Endothelial cell of umbilical vein (primary cell): ENCODE results near the gene ZNF319. TPM values are rescaled to one million over a fixed set of nuclear protein-coding genes. Genes with fewer than 3 reads are reported as not detected.

Experiments
- BruUV-seq: library from RNA; stranded (reverse); fragments of 400-500 nt; replicated peaks from 2 replicates; lab custom pipeline; 2021; lab: Mats Ljungman, UMichigan
- CTCF ChIA-PET: fragments of 300-600, 350-600 bp; sonication (Branson Sonifier 250); formaldehyde crosslinking; loops from one replicate; lab custom pipeline; 2021; ENCODE audit warnings: antibody characterized with exemption, inconsistent platforms; lab: Charles Lee
- POLR2A ChIA-PET: fragments of 300-600, 350-600 bp; sonication (Branson Sonifier 250); formaldehyde crosslinking; loops from one replicate; lab custom pipeline; 2021; ENCODE audit warnings: antibody characterized with exemption, inconsistent platforms; lab: Charles Lee
- DNase-seq: peaks from one replicate; pipeline ENCODE4 v3.0.0-alpha.2; 2011; ENCODE audit warnings: low read depth, low spot score
- FAIRE-seq: peaks from 2 replicates; lab custom pipeline; 2011; peaks lifted over from hg19 to GRCh38; lab: Jason Lieb, UNC
- H2AFZ ChIP-seq: 2 replicates; pipeline ENCODE4 v1.6.0; 2012; ENCODE audit warnings: low read depth, low read length, control low read depth, inconsistent platforms
- H3K27ac ChIP-seq: 2 replicates; pipeline ENCODE4 v1.5.1; 2011; ENCODE audit warnings: low read depth, mild to moderate bottlenecking, control low read depth, low read length, moderate library complexity; ENCODE audit not compliant: insufficient read depth
- H3K27me3 ChIP-seq, 2 experiments: 2 replicates each; pipeline versions ENCODE4 v1.6.0 to v1.6.1; 2011; ENCODE audit warnings: low read length in 2 of 2, mixed read lengths in 1 of 2; ENCODE audit not compliant: control insufficient read depth in 2 of 2, insufficient read depth in 2 of 2
- H3K36me3 ChIP-seq, 2 experiments: 2 replicates in 1 of 2; 3 replicates in 1 of 2; pipeline ENCODE4 v1.5.1; 2011; ENCODE audit warnings: low read length in 2 of 2, mild to moderate bottlenecking in 1 of 2, moderate library complexity in 1 of 2; ENCODE audit not compliant: control insufficient read depth in 2 of 2, insufficient read depth in 2 of 2; ENCODE audit errors: extremely low read depth in 1 of 2
- H3K4me1 ChIP-seq: 3 replicates; pipeline ENCODE4 v1.5.1; 2011; ENCODE audit warnings: mild to moderate bottlenecking, low read length; ENCODE audit not compliant: control insufficient read depth, insufficient read depth; ENCODE audit errors: extremely low read depth
- H3K4me2 ChIP-seq: 2 replicates; pipeline ENCODE4 v1.6.1; 2011; ENCODE audit warnings: low read length, control low read depth, mixed read lengths; ENCODE audit not compliant: insufficient read depth
- H3K4me3 ChIP-seq, 3 experiments: fragments of 200-600 bp in 1 of 3; sonication (generic), shearing (Covaris generic) in 1 of 3; replicated peaks in 1 of 3; 2 replicates each; pipeline ENCODE4 v1.5.1; 2011 to 2016; ENCODE audit warnings: control low read depth in 3 of 3, low read length in 3 of 3, mild to moderate bottlenecking in 2 of 3, inconsistent platforms in 1 of 3, low read depth in 1 of 3, moderate library complexity in 1 of 3; ENCODE audit not compliant: insufficient read depth in 1 of 3
- H3K79me2 ChIP-seq: 2 replicates; pipeline ENCODE4 v1.6.0; 2012; ENCODE audit warnings: low read length, inconsistent platforms; ENCODE audit not compliant: control insufficient read depth, insufficient read depth
- H3K9ac ChIP-seq: replicated peaks from 2 replicates; pipeline ENCODE3; 2011; ENCODE audit warnings: low read length, control low read depth; ENCODE audit not compliant: insufficient read depth; ENCODE audit errors: extremely low read depth
- H3K9me1 ChIP-seq: replicated peaks from 3 replicates; pipeline ENCODE4 v1.6.0; 2011; ENCODE audit warnings: mild to moderate bottlenecking, low read length; ENCODE audit not compliant: control insufficient read depth, insufficient read depth; ENCODE audit errors: extremely low read depth
- H3K9me3 ChIP-seq: replicated peaks from 2 replicates; pipeline ENCODE4 v1.5.1; 2012; ENCODE audit warnings: low read length, inconsistent platforms; ENCODE audit not compliant: control insufficient read depth, insufficient read depth
- H4K20me1 ChIP-seq: replicated peaks from 2 replicates; pipeline ENCODE3; 2011; ENCODE audit warnings: mild to moderate bottlenecking, low read length; ENCODE audit not compliant: control insufficient read depth, insufficient read depth; ENCODE audit errors: extremely low read depth
- CTCF ChIP-seq, 2 donors: IDR thresholded peaks; 1 replicate in 1 of 2; 2 replicates in 1 of 2; pipeline ENCODE4 v1.5.1; 2011; ENCODE audit warnings: low read length in 2 of 2, mild to moderate bottlenecking in 2 of 2, moderate library complexity in 2 of 2, control low read depth in 1 of 2, inconsistent platforms in 1 of 2, low read depth in 1 of 2; ENCODE audit not compliant: insufficient read depth in 1 of 2; ENCODE audit errors: extremely low read depth in 1 of 2
- EZH2 ChIP-seq: IDR thresholded peaks from 2 replicates; pipeline ENCODE4 v1.6.1; 2012; ENCODE audit warnings: borderline replicate concordance, low read depth, mild to moderate bottlenecking, moderate library complexity, low read length, inconsistent platforms; ENCODE audit not compliant: severe bottlenecking
- FOS ChIP-seq: IDR thresholded peaks from 2 replicates; pipeline ENCODE4 v1.6.1; 2011; ENCODE audit warnings: mild to moderate bottlenecking, low read length, moderate library complexity, borderline replicate concordance; ENCODE audit not compliant: insufficient read depth
- GATA2 ChIP-seq: IDR thresholded peaks from 2 replicates; pipeline ENCODE4 v1.7.0; 2011; ENCODE audit warnings: low read depth, mild to moderate bottlenecking, moderate library complexity, mixed read lengths, low read length; ENCODE audit not compliant: insufficient read length, insufficient read depth
- JUN ChIP-seq: IDR thresholded peaks from 2 replicates; pipeline ENCODE4 v1.6.1; 2011; ENCODE audit warnings: borderline replicate concordance, low read depth; ENCODE audit not compliant: insufficient read length, insufficient read depth
- MAX ChIP-seq: IDR thresholded peaks from 2 replicates; pipeline ENCODE4 v1.6.1; 2011; ENCODE audit not compliant: insufficient read depth, insufficient read length
- MYC ChIP-seq: IDR thresholded peaks from one replicate; pipeline ENCODE4 v1.6.1; 2011; ENCODE audit warnings: mild to moderate bottlenecking, low read depth, low read length
- POLR2A ChIP-seq: IDR thresholded peaks from 2 replicates; pipeline ENCODE4 v1.6.1; 2012; ENCODE audit warnings: low read depth, mild to moderate bottlenecking, control low read depth, low read length
- POLR2AphosphoS5 ChIP-seq: IDR thresholded peaks from 2 replicates; pipeline ENCODE4 v1.6.1; 2012; ENCODE audit warnings: low read depth, mild to moderate bottlenecking, control low read depth, low read length, moderate library complexity; ENCODE audit not compliant: insufficient read depth
- dilution Hi-C: fragments of 300-500 bp; cut with MboI; formaldehyde crosslinking; loops from one replicate; pipeline ENCODE4 v1.15.0; 2019; ENCODE audit warnings: low sequenced_read_pairs; ENCODE audit not compliant: extremely low pct_ligation_motif_present
- intact Hi-C: fragments of 100-400 bp; cut with micrococcal nuclease; formaldehyde crosslinking; loops from one replicate; pipeline ENCODE4 v1.10.0; 2022
- polyA plus RNA-seq, 4 experiments: library from polyadenylated mRNA; depleted of rRNA in 3 of 4; stranded (reverse) in 3 of 4; unstranded in 1 of 4; fragments of >200 nt; gene quantifications; 2 replicates each; pipeline versions ENCODE4 v1.2.1 to v1.2.3, GENCODE V29; 2011 to 2012; ENCODE audit warnings: missing spikeins in 1 of 4
- total RNA-seq: library from RNA; stranded (reverse); gene quantifications from 2 replicates; pipeline ENCODE4 v1.2.3, GENCODE V29; 2021

Gene ZNF319
- total and polyA plus RNA-seq, 2 donors (not counting 3 experiments of a cell fraction or from before 2014, with no cell fraction given) = 5.4 to 9.9 TPM

- FAIRE-seq = no peak
- TF ChIP-seq POLR2A (no peak), MAX (no peak), JUN (no peak)
- Histone ChIP-seq H2AFZ (no peak overlapping the region), H3K79me2 (no peaks in the 10 kb centered on the region), H4K20me1 (no peaks in the 10 kb centered on the region), H3K36me3 (no peaks in the 10 kb centered on the region), H3K4me1 (peaks cover 9% of the 10 kb centered on the region), H3K27me3 (no peaks in the 10 kb centered on the region), H3K27ac (no peak overlapping the region), H3K9ac (no peak overlapping the region), H3K9me1 (no peaks in the 10 kb centered on the region), H3K4me2 (no peak overlapping the region), H3K9me3 (no peaks in the 10 kb centered on the region), H3K4me3 (no peak overlapping the region)
- ChIA-PET POLR2A (no interaction called here), CTCF (no interaction called here)
- intact Hi-C loops = no loop called here
- no TSS peak for BruUV-seq
- dilution Hi-C loops = no loop called here
- no peak for DNase-seq
Observed at GRCh38 chr16:57982385-57982784, 18.1 kb downstream of the ZNF319 start.

DNA sequence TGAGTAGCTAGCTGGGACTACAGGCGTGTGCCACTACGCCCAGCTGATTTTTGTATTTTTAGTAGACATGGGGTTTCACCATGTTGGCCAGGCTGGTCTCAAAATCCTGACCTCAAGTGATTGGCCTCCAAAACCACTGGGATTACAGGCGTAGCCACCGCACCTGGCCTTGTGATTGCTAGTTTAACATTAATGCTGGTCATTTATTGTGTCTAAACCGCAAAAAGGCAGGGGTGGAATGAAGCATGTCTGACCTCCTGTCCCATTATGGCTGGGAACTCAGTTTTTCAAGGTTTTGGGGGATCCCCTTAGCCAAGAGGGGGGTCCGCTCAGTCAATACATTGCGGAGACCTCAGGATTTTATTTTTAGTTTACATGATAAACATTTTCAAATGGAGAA lies 18.8 kb downstream of the ZNF319 start:
- H3K4me1 ChIP-seq = peaks cover 9% of the 10 kb centered on the region
- FAIRE-seq (no peak), DNase-seq (no peak)
- no TSS peak for BruUV-seq
- no peaks in the 10 kb centered on the region for H3K9me3 ChIP-seq
- H3K27ac ChIP-seq = no peak overlapping the region
- dilution Hi-C loops = no loop called here
- no peak overlapping the region for H3K4me3 ChIP-seq
- intact Hi-C loops = no loop called here
- no peak overlapping the region for H3K9ac ChIP-seq
- H2AFZ ChIP-seq = no peak overlapping the region
- ChIA-PET CTCF (interaction anchor here (1.0 to 1.3 kb wide), 2 partner anchors 9 to 18 kb away, joined by 3 to 5 read pairs; no protein-coding TSS in a partner anchor), POLR2A (no interaction called here)
- no peaks in the 10 kb centered on the region for H4K20me1 ChIP-seq
- H3K9me1 ChIP-seq = no peaks in the 10 kb centered on the region
- H3K79me2 ChIP-seq = no peaks in the 10 kb centered on the region
- TF ChIP-seq FOS (no peak), POLR2A (no peak), MAX (no peak), MYC (no peak), CTCF (IDR thresholded peaks at IDR 0.05; ENCODE audit: extremely low read depth in 1 of 2, insufficient read depth in 1 of 2, low read depth in 1 of 2, low read length in 2 of 2) (no peak), JUN (no peak), GATA2 (no peak), EZH2 (no peak), POLR2AphosphoS5 (no peak)
- H3K4me2 ChIP-seq = no peak overlapping the region
- no peaks in the 10 kb centered on the region for H3K36me3 ChIP-seq
- peaks cover 0 to 2% of the 10 kb centered on the region in 2 experiments for H3K27me3 ChIP-seq
